Coronary artery (tissue), 2 donors: ENCODE results near the gene MAP3K10.
"Not testable (repeated sequence)": the region's sequence is repeated elsewhere in the genome, so short reads cannot be mapped to it uniquely, and the experiment has no call there.

Experiments used
- DNase-seq: peaks from one replicate; pipeline ENCODE4 v3.0.0-alpha.2; 2017; ENCODE audit warnings: low spot score
- H3K27ac ChIP-seq, 2 donors: fragments of 200-600 bp; sonication (generic); one replicate each; pipeline ENCODE4 v1.5.1; 2016 to 2019
- H3K4me3 ChIP-seq: fragments of 200-600 bp; sonication (generic); 2 replicates; pipeline ENCODE4 v1.5.1; 2016; ENCODE audit warnings: mild to moderate bottlenecking, moderate library complexity
- CTCF ChIP-seq: fragments of 200-600 bp; sonication (generic); IDR thresholded peaks from one replicate; pipeline ENCODE4 v1.5.1; 2019; ENCODE audit warnings: antibody characterized with exemption

MAP3K10 gene

DNA sequence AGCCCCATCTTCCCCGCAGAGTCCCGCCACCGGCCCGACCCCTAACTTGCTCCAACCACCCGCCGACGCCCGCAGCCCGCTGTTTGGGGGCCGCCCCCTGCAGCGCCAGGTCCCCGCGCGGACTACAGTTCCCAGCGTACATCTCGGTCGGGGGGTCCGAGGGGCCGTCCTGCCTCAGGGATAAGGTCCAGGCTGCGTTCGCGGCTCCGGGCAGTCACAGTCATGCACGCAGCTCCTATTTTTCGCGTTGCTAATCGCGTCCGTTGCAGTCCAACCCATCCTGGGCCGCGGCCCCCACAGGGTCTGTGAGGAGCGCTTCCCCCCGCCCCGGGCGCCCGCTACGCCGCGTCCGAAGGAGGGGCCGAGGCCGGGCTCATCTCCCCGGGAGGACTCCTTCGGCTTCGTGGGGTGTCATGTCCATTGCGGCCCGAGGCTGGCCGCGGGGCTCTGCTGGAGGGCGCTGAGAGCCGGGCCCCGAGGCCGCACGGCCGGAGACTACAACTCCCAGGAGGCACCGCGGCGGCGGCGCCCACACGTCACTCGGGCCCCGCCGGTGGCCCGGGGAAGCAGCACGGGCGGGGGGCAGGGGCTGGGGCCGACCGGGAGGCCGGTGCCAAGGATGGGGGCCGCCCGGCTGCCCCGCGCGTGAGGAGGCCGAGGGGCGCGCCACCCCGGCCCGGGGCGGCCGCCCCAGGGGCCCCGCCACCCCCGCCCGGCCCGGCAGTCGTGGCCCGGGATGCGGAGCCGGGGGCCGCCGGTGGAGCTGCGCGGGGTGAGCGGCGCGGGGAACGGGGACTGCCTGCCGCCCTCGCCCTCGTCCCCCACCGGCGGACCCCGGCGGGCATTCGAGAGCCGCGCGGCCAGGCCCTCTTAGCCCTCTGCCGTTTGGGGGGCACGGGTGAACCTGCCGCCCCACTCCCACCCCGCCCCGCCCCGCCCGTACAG lies at the start of gene MAP3K10:
MAP3K10 (plus strand) TSS at position 536 of the 945 bp plus-strand sequence. CDS start 606 bp downstream, outside the sequence.
- H3K4me3 ChIP-seq, result peak within 1 kb of the TSS; percentile 96
- TF ChIP-seq CTCF, result no peak
- H3K27ac ChIP-seq, result peak within 1 kb of the TSS; percentile 98 to 99

DNA sequence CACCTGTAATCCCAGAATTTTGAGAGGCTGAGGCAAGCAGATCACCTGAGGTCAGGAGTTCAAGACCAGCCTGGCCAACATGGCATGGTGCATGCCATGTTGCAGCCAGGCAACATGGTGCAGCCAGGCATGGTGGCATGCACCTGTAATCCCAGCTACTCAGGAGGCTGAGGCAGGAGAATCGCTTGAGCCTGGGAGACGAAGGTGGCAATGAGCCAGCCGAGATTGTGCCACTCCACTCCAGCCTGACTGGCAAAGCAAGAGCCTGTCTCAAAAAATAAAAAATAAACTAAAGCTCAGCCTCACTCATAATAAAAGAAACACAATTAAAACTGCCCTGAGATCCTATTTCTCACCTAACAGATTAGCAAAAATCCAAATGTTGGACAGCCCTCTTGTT lies 49.7 kb upstream of the MAP3K10 start:
- Histone ChIP-seq H3K27ac (no peak overlapping the region), H3K4me3 (no peak overlapping the region)
- no peak for DNase-seq
- TF ChIP-seq CTCF, result no peak

More for the DNA sequence above, at the start of gene MAP3K10:
- peak; percentile 83 for DNase-seq

DNA sequence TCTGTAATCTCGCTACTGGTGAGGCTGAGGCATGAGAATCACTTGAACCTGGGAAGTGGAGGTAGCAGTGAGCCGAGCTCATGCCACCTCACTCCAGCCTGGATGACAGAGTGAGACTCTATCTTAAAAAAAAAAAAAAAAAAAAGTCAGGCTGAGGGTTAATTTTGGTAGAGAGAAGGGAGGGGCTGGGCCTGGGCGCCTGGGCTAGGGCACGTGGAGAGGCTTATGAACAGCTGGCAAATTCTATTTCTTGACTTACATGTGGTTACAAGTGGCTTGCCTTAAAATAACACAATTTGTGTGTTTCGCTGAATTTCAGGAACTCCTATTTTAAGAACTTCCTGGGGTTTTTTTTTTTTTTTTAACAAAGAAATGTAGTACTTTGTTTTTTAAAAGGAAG lies 47.6 kb upstream of the MAP3K10 start:
- H3K4me3 ChIP-seq, result no peak overlapping the region
- TF ChIP-seq CTCF, result no peak
- DNase-seq, result no peak

DNA sequence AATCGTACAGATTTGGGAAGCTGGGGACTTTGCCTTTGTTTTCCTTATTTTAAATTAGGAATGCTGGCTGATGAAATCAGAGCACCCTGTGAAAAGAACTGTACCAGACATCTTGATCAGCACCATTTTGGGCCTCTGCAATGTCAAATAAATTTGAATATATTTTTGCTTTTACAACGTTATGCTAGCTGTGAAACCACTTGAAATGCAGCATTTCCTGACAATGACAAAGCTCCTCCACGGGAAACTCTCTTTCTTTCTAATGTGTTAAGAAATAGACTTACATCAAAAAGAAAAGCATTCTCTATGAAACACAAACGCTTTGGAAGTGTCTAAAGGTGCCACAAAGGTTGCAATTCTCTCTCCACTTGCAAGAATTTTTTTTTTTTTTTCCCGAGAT lies 47.1 kb upstream of the MAP3K10 start:
- TF ChIP-seq CTCF, result no peak
- no peak for DNase-seq
- H3K4me3 ChIP-seq, result no peak overlapping the region
- H3K27ac ChIP-seq, result no peak overlapping the region

More for the DNA sequence above, 47.6 kb upstream of the MAP3K10 start:
- no peak overlapping the region for H3K27ac ChIP-seq

GRCh38 chr19:40144947-40145748 lies 46.1 kb upstream of the MAP3K10 start:
- TF ChIP-seq CTCF, result no peak
- H3K27ac ChIP-seq, result no peak overlapping the region
- no peak overlapping the region for H3K4me3 ChIP-seq
- DNase-seq, result no peak

GRCh38 chr19:40145749-40146029 lies 45.5 kb upstream of the MAP3K10 start:
- not testable (repeated sequence) for H3K4me3 ChIP-seq

DNA sequence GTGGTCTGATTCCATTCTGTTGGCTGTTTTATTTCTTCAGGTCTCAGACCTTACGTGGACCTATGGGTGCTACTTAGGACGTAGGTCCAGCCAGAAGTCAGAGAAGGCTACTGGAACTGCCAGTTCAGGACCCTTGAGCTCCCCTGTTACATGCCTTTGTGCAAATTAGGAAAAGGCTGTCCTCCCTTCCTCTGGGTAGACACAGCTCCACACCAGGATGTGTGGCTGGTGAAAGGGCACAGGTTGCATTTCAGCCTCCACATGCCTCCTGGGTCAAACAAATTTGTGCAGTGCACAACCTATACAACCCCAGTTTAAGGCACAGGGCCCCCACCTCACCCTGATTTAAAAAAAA lies 43.9 kb upstream of the MAP3K10 start:
- Histone ChIP-seq H3K4me3 (no peak overlapping the region), H3K27ac (no peak overlapping the region)
- DNase-seq, result no peak
- no peak for TF ChIP-seq CTCF

More at GRCh38 chr19:40145749-40146029, 45.5 kb upstream of the MAP3K10 start:
- not testable (repeated sequence) for H3K27ac ChIP-seq, DNase-seq
